HEK293 (cell line): Measurements from ENCODE around the gene SLC46A2.

Experiments used
- CTCF ChIA-PET: fragments of 350-600 bp; formaldehyde crosslinking; extraction: SDS; loops from one replicate; lab custom pipeline; 2021; ENCODE audit warnings: antibody characterized with exemption; lab: Yijun Ruan, JAX
- POLR2A ChIA-PET: fragments of 300-600 bp; formaldehyde crosslinking; extraction: SDS; loops from one replicate; lab custom pipeline; 2020; ENCODE audit warnings: antibody characterized with exemption, inconsistent platforms; lab: Yijun Ruan, JAX
- H3K27ac ChIP-seq: fragments of 200-500 bp; sonication (Bioruptor generic); 2 replicates; pipeline ENCODE4 v1.5.1; 2014; ENCODE audit warnings: low read depth, low read length, control low read depth, inconsistent platforms; ENCODE audit errors: extremely low read depth
- H3K36me3 ChIP-seq, 2 experiments: fragments of 200-500 bp in 1 of 2; sonication (Bioruptor generic) in 1 of 2; 1 replicate in 1 of 2; 2 replicates in 1 of 2; pipeline ENCODE4 v1.5.1; 2014 to 2017; ENCODE audit warnings: inconsistent platforms in 2 of 2, low read length in 2 of 2; ENCODE audit not compliant: control insufficient read depth in 2 of 2, insufficient read depth in 1 of 2
- H3K4me1 ChIP-seq: fragments of 200-500 bp; sonication (Bioruptor generic); 2 replicates; pipeline ENCODE4 v1.5.1; 2014; ENCODE audit warnings: mild to moderate bottlenecking, low read length, inconsistent platforms; ENCODE audit not compliant: control insufficient read depth, insufficient read depth
- H3K4me3 ChIP-seq: 2 replicates; pipeline ENCODE4 v1.5.1; 2011; ENCODE audit warnings: low read depth, mild to moderate bottlenecking, control low read depth, low read length, moderate library complexity
- H3K9me3 ChIP-seq: fragments of 200-500 bp; sonication (Bioruptor generic); 2 replicates; pipeline ENCODE4 v1.5.1; 2014; ENCODE audit warnings: low read depth, low read length, inconsistent platforms; ENCODE audit not compliant: control insufficient read depth, insufficient read depth
- EGR2 ChIP-seq: fragments of 450-650 bp; formaldehyde crosslinking; IDR thresholded peaks from 2 replicates; pipeline ENCODE4 v1.5.1; 2016; ENCODE audit warnings: low read depth, missing biosample characterization, missing genetic modification characterization
- GFI1B ChIP-seq: fragments of 450-650 bp; formaldehyde crosslinking; IDR thresholded peaks from 2 replicates; pipeline ENCODE4 v1.5.1; 2016; ENCODE audit warnings: missing biosample characterization, missing genetic modification characterization
- HOXC10 ChIP-seq: sonication (generic); formaldehyde crosslinking; IDR thresholded peaks from 2 replicates; pipeline ENCODE4 v1.8.1; 2023; ENCODE audit warnings: mild to moderate bottlenecking, missing genetic modification reagents
- KLF8 ChIP-seq: fragments of 450-650 bp; formaldehyde crosslinking; IDR thresholded peaks from 2 replicates; pipeline ENCODE4 v1.5.1; 2016; ENCODE audit warnings: missing biosample characterization, missing genetic modification characterization
- MZF1 ChIP-seq: fragments of 450-650 bp; formaldehyde crosslinking; IDR thresholded peaks from 2 replicates; pipeline ENCODE4 v1.5.1; 2017; ENCODE audit warnings: missing biosample characterization, missing genetic modification characterization, borderline replicate concordance
- SP2 ChIP-seq: fragments of 450-650 bp; formaldehyde crosslinking; IDR thresholded peaks from 2 replicates; pipeline ENCODE4 v1.5.1; 2016; ENCODE audit warnings: missing biosample characterization, missing genetic modification characterization
- ZBTB1 ChIP-seq: fragments of 450-650 bp; formaldehyde crosslinking; IDR thresholded peaks from 2 replicates; pipeline ENCODE4 v1.5.1; 2016; ENCODE audit warnings: missing biosample characterization, missing genetic modification characterization
- ZFP3 ChIP-seq: fragments of 450-650 bp; formaldehyde crosslinking; IDR thresholded peaks from 2 replicates; pipeline ENCODE4 v1.5.1; 2016; ENCODE audit warnings: low read depth, missing biosample characterization, missing genetic modification characterization
- ZNF114 ChIP-seq: fragments of 450-650 bp; formaldehyde crosslinking; IDR thresholded peaks from 2 replicates; pipeline ENCODE4 v1.5.0; 2017; ENCODE audit warnings: missing biosample characterization, missing genetic modification characterization
- ZNF157 ChIP-seq: fragments of 450-650 bp; formaldehyde crosslinking; IDR thresholded peaks from 2 replicates; pipeline ENCODE4 v1.5.1; 2016; ENCODE audit warnings: missing biosample characterization, missing genetic modification characterization
- ZNF302 ChIP-seq: fragments of 450-650 bp; formaldehyde crosslinking; IDR thresholded peaks from 2 replicates; pipeline ENCODE4 v1.5.1; 2016; ENCODE audit warnings: missing biosample characterization, missing genetic modification characterization, low read depth
- ZNF394 ChIP-seq: fragments of 450-650 bp; formaldehyde crosslinking; IDR thresholded peaks from 2 replicates; pipeline ENCODE4 v1.5.1; 2016; ENCODE audit warnings: missing biosample characterization, missing genetic modification characterization, mild to moderate bottlenecking, moderate library complexity, borderline replicate concordance
- ZNF416 ChIP-seq: fragments of 450-650 bp; formaldehyde crosslinking; IDR thresholded peaks from 2 replicates; pipeline ENCODE4 v1.5.1; 2016; ENCODE audit warnings: missing biosample characterization, missing genetic modification characterization
- ZNF560 ChIP-seq: fragments of 450-650 bp; formaldehyde crosslinking; IDR thresholded peaks from 2 replicates; pipeline ENCODE4 v1.5.1; 2017; ENCODE audit warnings: missing biosample characterization, missing genetic modification characterization, borderline replicate concordance
- ZNF621 ChIP-seq: fragments of 450-650 bp; formaldehyde crosslinking; IDR thresholded peaks from 2 replicates; pipeline ENCODE4 v1.5.1; 2017; ENCODE audit warnings: missing biosample characterization, missing genetic modification characterization
- ZNF660 ChIP-seq: fragments of 450-650 bp; IDR thresholded peaks from 2 replicates; pipeline ENCODE4 v1.5.1; 2018; ENCODE audit warnings: missing biosample characterization, mild to moderate bottlenecking, missing genetic modification characterization
- ZNF747 ChIP-seq: fragments of 450-650 bp; formaldehyde crosslinking; IDR thresholded peaks from 2 replicates; pipeline ENCODE4 v1.5.1; 2016; ENCODE audit warnings: missing biosample characterization, missing genetic modification characterization
- ZNF768 ChIP-seq: fragments of 450-650 bp; formaldehyde crosslinking; IDR thresholded peaks from 2 replicates; pipeline ENCODE4 v1.5.1; 2018; ENCODE audit warnings: missing biosample characterization, mild to moderate bottlenecking, missing genetic modification characterization
- TF ChIP-seq, protein P1 (sequence below): fragments of 450-650 bp; formaldehyde crosslinking; IDR thresholded peaks from 2 replicates; pipeline ENCODE4 v1.5.1; 2016; ENCODE audit warnings: missing biosample characterization, missing genetic modification characterization, borderline replicate concordance
- TF ChIP-seq, protein P2 (sequence below): fragments of 450-650 bp; formaldehyde crosslinking; IDR thresholded peaks from 2 replicates; pipeline ENCODE4 v1.5.1; 2016; ENCODE audit warnings: missing biosample characterization, missing genetic modification characterization, borderline replicate concordance
- TF ChIP-seq, protein P3 (sequence below): fragments of 450-650 bp; formaldehyde crosslinking; IDR thresholded peaks from 2 replicates; pipeline ENCODE4 v1.5.1; 2016; ENCODE audit warnings: missing biosample characterization, missing genetic modification characterization, low read depth
- TF ChIP-seq, protein P4 (sequence below): fragments of 450-650 bp; formaldehyde crosslinking; IDR thresholded peaks from 2 replicates; pipeline ENCODE4 v1.5.1; 2017; ENCODE audit warnings: missing biosample characterization, mild to moderate bottlenecking, missing genetic modification characterization, moderate library complexity

The SLC46A2 gene

DNA sequence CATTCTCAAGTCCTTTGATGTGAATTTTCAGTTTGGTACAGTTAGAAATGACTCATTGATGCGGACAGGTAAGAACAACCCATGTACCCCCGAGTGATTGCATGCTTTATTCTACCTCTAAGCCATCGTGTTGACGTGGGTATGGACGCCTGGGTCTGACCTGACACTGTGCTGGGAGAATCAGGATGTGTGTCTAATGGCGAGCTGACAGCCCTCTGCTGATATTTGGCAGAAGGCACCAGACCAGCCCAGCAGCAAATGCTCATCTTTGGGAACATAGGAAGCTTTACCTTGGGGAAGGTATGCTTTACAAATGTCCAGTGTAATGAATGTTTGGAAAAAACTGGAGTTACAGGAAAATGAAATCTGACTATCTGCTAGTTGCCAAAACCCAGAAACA, 20.1 kb downstream of the SLC46A2 start:
- H3K4me1 ChIP-seq: no peaks in the 10 kb centered on the region
- ChIA-PET CTCF (interaction anchor here (0.9 kb wide), 1 partner anchor 25 kb away, joined by 3 read pairs; no protein-coding TSS in a partner anchor), POLR2A (no interaction called here)
- H3K36me3 ChIP-seq: peaks cover 0 to 31% of the 10 kb centered on the region in 2 experiments; a peak in 1 of 3 replicates
- H3K27ac ChIP-seq: no peak overlapping the region
- no peaks in the 10 kb centered on the region for H3K9me3 ChIP-seq
- TF ChIP-seq ZNF621 (tag by site-specific recombination) (no peak), ZNF660 (tag by site-specific recombination) (no peak), HOXC10 (CRISPR knock-in tag) (no peak), ZNF394 (tag by site-specific recombination) (no peak), ZNF768 (no peak), ZFP3 (tag by site-specific recombination) (no peak), ZNF302 (tag by site-specific recombination) (no peak)
- TF ChIP-seq, protein P1, sequence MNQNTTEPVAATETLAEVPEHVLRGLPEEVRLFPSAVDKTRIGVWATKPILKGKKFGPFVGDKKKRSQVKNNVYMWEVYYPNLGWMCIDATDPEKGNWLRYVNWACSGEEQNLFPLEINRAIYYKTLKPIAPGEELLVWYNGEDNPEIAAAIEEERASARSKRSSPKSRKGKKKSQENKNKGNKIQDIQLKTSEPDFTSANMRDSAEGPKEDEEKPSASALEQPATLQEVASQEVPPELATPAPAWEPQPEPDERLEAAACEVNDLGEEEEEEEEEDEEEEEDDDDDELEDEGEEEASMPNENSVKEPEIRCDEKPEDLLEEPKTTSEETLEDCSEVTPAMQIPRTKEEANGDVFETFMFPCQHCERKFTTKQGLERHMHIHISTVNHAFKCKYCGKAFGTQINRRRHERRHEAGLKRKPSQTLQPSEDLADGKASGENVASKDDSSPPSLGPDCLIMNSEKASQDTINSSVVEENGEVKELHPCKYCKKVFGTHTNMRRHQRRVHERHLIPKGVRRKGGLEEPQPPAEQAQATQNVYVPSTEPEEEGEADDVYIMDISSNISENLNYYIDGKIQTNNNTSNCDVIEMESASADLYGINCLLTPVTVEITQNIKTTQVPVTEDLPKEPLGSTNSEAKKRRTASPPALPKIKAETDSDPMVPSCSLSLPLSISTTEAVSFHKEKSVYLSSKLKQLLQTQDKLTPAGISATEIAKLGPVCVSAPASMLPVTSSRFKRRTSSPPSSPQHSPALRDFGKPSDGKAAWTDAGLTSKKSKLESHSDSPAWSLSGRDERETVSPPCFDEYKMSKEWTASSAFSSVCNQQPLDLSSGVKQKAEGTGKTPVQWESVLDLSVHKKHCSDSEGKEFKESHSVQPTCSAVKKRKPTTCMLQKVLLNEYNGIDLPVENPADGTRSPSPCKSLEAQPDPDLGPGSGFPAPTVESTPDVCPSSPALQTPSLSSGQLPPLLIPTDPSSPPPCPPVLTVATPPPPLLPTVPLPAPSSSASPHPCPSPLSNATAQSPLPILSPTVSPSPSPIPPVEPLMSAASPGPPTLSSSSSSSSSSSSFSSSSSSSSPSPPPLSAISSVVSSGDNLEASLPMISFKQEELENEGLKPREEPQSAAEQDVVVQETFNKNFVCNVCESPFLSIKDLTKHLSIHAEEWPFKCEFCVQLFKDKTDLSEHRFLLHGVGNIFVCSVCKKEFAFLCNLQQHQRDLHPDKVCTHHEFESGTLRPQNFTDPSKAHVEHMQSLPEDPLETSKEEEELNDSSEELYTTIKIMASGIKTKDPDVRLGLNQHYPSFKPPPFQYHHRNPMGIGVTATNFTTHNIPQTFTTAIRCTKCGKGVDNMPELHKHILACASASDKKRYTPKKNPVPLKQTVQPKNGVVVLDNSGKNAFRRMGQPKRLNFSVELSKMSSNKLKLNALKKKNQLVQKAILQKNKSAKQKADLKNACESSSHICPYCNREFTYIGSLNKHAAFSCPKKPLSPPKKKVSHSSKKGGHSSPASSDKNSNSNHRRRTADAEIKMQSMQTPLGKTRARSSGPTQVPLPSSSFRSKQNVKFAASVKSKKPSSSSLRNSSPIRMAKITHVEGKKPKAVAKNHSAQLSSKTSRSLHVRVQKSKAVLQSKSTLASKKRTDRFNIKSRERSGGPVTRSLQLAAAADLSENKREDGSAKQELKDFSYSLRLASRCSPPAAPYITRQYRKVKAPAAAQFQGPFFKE (tag by site-specific recombination): no peak
- TF ChIP-seq, protein P2, sequence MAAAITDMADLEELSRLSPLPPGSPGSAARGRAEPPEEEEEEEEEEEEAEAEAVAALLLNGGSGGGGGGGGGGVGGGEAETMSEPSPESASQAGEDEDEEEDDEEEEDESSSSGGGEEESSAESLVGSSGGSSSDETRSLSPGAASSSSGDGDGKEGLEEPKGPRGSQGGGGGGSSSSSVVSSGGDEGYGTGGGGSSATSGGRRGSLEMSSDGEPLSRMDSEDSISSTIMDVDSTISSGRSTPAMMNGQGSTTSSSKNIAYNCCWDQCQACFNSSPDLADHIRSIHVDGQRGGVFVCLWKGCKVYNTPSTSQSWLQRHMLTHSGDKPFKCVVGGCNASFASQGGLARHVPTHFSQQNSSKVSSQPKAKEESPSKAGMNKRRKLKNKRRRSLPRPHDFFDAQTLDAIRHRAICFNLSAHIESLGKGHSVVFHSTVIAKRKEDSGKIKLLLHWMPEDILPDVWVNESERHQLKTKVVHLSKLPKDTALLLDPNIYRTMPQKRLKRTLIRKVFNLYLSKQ (tag by site-specific recombination): no peak
- H3K4me3 ChIP-seq: no peak overlapping the region

DNA sequence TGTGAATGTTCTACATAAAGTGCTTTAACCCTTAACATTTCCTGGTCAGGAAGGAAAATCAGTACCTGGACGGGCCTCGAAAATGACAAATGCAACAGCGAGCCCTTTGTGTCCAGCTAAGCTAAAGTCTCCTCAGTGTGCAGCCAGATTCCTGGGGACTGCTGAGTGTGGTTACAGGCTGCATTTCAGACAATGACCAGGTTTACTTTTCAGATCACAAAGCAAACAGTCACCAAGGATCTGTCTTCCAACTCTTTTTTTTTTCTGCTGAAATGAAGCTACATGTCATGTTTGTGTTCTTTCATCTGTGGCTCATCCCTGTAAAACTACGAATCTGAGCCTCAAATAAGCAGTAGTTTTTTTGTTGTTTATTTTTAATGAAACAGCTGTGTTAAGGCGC, 20.8 kb downstream of the SLC46A2 start:
- no peak overlapping the region for H3K4me3 ChIP-seq
- H3K4me1 ChIP-seq: no peaks in the 10 kb centered on the region
- H3K36me3 ChIP-seq: peaks cover 0 to 30% of the 10 kb centered on the region in 2 experiments; a peak in 2 of 3 replicates
- TF ChIP-seq KLF8 (no peak), ZNF157 (no peak), EGR2 (tag by site-specific recombination) (no peak), ZNF560 (tag by site-specific recombination) (no peak), ZNF114 (tag by site-specific recombination) (no peak), ZBTB1 (tag by site-specific recombination) (no peak), ZNF747 (tag by site-specific recombination) (no peak), ZNF416 (tag by site-specific recombination) (no peak), SP2 (tag by site-specific recombination) (no peak), MZF1 (tag by site-specific recombination) (no peak), GFI1B (tag by site-specific recombination) (no peak)
- TF ChIP-seq, protein P3, sequence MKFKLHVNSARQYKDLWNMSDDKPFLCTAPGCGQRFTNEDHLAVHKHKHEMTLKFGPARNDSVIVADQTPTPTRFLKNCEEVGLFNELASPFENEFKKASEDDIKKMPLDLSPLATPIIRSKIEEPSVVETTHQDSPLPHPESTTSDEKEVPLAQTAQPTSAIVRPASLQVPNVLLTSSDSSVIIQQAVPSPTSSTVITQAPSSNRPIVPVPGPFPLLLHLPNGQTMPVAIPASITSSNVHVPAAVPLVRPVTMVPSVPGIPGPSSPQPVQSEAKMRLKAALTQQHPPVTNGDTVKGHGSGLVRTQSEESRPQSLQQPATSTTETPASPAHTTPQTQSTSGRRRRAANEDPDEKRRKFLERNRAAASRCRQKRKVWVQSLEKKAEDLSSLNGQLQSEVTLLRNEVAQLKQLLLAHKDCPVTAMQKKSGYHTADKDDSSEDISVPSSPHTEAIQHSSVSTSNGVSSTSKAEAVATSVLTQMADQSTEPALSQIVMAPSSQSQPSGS (tag by site-specific recombination): no peak
- TF ChIP-seq, protein P4, sequence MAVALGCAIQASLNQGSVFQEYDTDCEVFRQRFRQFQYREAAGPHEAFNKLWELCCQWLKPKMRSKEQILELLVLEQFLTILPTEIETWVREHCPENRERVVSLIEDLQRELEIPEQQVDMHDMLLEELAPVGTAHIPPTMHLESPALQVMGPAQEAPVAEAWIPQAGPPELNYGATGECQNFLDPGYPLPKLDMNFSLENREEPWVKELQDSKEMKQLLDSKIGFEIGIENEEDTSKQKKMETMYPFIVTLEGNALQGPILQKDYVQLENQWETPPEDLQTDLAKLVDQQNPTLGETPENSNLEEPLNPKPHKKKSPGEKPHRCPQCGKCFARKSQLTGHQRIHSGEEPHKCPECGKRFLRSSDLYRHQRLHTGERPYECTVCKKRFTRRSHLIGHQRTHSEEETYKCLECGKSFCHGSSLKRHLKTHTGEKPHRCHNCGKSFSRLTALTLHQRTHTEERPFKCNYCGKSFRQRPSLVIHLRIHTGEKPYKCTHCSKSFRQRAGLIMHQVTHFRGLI: no peak
- TF ChIP-seq, all 188 proteins: peak for 0
- ChIA-PET POLR2A (no interaction called here), CTCF (interaction anchor here (0.9 to 1.2 kb wide), 3 partner anchors 25 to 33 kb away, joined by 3 to 7 read pairs (median 3); no protein-coding TSS in a partner anchor)
- Histone ChIP-seq H3K9me3 (no peaks in the 10 kb centered on the region), H3K27ac (no peak overlapping the region)
